Spleen (tissue), 11 donors: ENCODE measurements around the gene TMEM131L. TPM values are rescaled to one million over a fixed set of nuclear protein-coding genes. Genes with fewer than 3 reads are reported as not detected.

ENCODE experiments used
- DNase-seq: peaks from one replicate; pipeline ENCODE4 v3.0.0-alpha.2; 2020
- H3K27ac ChIP-seq, 8 donors: fragments of 200-600 bp; sonication (generic) in 7 of 8; 1 replicate in 4 of 8; 2 replicates in 4 of 8; pipeline versions ENCODE4 v1.5.0 to v1.8.0; 2016 to 2021; ENCODE audit warnings: inconsistent platforms in 4 of 8, mild to moderate bottlenecking in 4 of 8, moderate library complexity in 1 of 8
- H3K27me3 ChIP-seq, 7 donors: fragments of 200-600 bp; sonication (generic) in 6 of 7; replicated peaks in 1 of 7; 1 replicate in 4 of 7; 2 replicates in 3 of 7; pipeline versions ENCODE4 v1.5.0 to v1.8.0; 2016 to 2021; ENCODE audit warnings: inconsistent platforms in 3 of 7, mild to moderate bottlenecking in 1 of 7
- H3K36me3 ChIP-seq, 6 donors: fragments of 200-600 bp; sonication (generic) in 5 of 6; 1 replicate in 4 of 6; 2 replicates in 2 of 6; pipeline versions ENCODE4 v1.5.0 to v1.8.0; 2016 to 2021; ENCODE audit warnings: inconsistent platforms in 2 of 6
- H3K4me1 ChIP-seq, 6 donors: fragments of 200-600 bp; sonication (generic) in 5 of 6; 1 replicate in 3 of 6; 2 replicates in 3 of 6; pipeline versions ENCODE4 v1.5.0 to v1.8.0; 2016 to 2021; ENCODE audit warnings: inconsistent platforms in 3 of 6
- H3K4me3 ChIP-seq, 8 donors: fragments of 200-600 bp; sonication (generic) in 7 of 8; 1 replicate in 4 of 8; 2 replicates in 4 of 8; pipeline versions ENCODE4 v1.5.0 to v1.8.0; 2016 to 2021; ENCODE audit warnings: inconsistent platforms in 4 of 8, mild to moderate bottlenecking in 4 of 8, moderate library complexity in 2 of 8
- H3K9me3 ChIP-seq, 8 donors: fragments of 200-600 bp; sonication (generic) in 7 of 8; 1 replicate in 4 of 8; 2 replicates in 4 of 8; pipeline versions ENCODE4 v1.5.0 to v1.8.0; 2016 to 2021; ENCODE audit warnings: inconsistent platforms in 4 of 8
- POLR2A ChIP-seq, 3 donors: fragments of 450-650 bp; IDR thresholded peaks; one replicate each; pipeline ENCODE4 v1.5.1; 2017; ENCODE audit warnings: antibody characterized with exemption in 3 of 3, mild to moderate bottlenecking in 1 of 3
- POLR2AphosphoS5 ChIP-seq, 3 donors: sonication (generic); formaldehyde crosslinking; IDR thresholded peaks; one replicate each; pipeline ENCODE4 v1.5.1; 2017; ENCODE audit warnings: antibody characterized with exemption in 3 of 3
- WGBS, 5 donors: extraction: QIAGEN DNeasy Blood & Tissue Kit in 3 of 5; methylation state at CpG; one replicate each; pipeline versions ENCODE4 v1.1.5 to v1.1.7; 2013 to 2018; 5-methylcytosine and 5-hydroxymethylcytosine counted together
- intact Hi-C: fragments of 100-400 bp; cut with DNase I; formaldehyde crosslinking; loops from one replicate; pipeline ENCODE4 v1.15.0; 2023; ENCODE audit warnings: low total_unique reads
- polyA plus RNA-seq, 3 donors: library from polyadenylated mRNA; stranded (reverse); fragments of 200-250 nt; gene quantifications; one replicate each; pipeline ENCODE4 v1.2.1, GENCODE V29; 2013
- total RNA-seq, 7 donors: library from RNA; depleted of rRNA in 3 of 7; stranded (reverse); fragments of >200 nt in 3 of 7; fragmentation: NEBNext Ultra II Directional in 4 of 7; extraction: Animal tissue kit (Norgen Biotek cat#: 25700) in 4 of 7; gene quantifications; one replicate each; pipeline versions ENCODE4 v1.1.0 to v1.2.1, GENCODE V29; 2016 to 2021
- TF ChIP-seq, protein P1 (sequence below), 11 experiments: fragments of 200-600 bp in 7 of 11; fragments of 450-650 bp in 4 of 11; sonication (generic) in 4 of 11; IDR thresholded peaks in 8 of 11; conservative IDR thresholded peaks in 3 of 11; 1 replicate in 7 of 11; 2 replicates in 4 of 11; pipeline versions ENCODE4 v1.4.0 to v1.8.0; 2016 to 2021; ENCODE audit warnings: antibody characterized with exemption in 11 of 11, inconsistent platforms in 4 of 11, mild to moderate bottlenecking in 1 of 11
- donor health status: healthy with polysubstance abuse.
- donor health status: DM: no; HTN: no; CAD: no; lungs with moderate emphysema.
- donor health status: DM: no; HTN: no; CAD: no.
- donor health status: Bipolar disorder and iron deficiency.
- donor health status: healthy.
- donor health status: DM: no; HTN: no; CAD: no.
- donor health status: DM: yes; HTN: yes; CAD: no.

Gene TMEM131L
- total and polyA plus RNA-seq, 10 donors, result 20.9 to 105 (median 80.1) TPM

- TF ChIP-seq POLR2AphosphoS5 (IDR thresholded peaks at IDR 0.05) (peak in 1 of 3 donors; percentile 50), POLR2A (IDR thresholded peaks at IDR 0.05) (no peak)
- TF ChIP-seq, protein P1, sequence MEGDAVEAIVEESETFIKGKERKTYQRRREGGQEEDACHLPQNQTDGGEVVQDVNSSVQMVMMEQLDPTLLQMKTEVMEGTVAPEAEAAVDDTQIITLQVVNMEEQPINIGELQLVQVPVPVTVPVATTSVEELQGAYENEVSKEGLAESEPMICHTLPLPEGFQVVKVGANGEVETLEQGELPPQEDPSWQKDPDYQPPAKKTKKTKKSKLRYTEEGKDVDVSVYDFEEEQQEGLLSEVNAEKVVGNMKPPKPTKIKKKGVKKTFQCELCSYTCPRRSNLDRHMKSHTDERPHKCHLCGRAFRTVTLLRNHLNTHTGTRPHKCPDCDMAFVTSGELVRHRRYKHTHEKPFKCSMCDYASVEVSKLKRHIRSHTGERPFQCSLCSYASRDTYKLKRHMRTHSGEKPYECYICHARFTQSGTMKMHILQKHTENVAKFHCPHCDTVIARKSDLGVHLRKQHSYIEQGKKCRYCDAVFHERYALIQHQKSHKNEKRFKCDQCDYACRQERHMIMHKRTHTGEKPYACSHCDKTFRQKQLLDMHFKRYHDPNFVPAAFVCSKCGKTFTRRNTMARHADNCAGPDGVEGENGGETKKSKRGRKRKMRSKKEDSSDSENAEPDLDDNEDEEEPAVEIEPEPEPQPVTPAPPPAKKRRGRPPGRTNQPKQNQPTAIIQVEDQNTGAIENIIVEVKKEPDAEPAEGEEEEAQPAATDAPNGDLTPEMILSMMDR (IDR thresholded peaks at IDR 0.05 in 8 of 11, conservative IDR thresholded peaks at IDR 0.05 in 3 of 11), result no peak
- intact Hi-C loops, result no loop called here
- H3K27me3 ChIP-seq, result no peaks in the 10 kb centered on the region
- peak overlapping the region in 1 of 8 donors; percentile 34 for H3K4me3 ChIP-seq
- peaks cover 62 to 100% (median 95%) of the 10 kb centered on the region in 6 donors for H3K4me1 ChIP-seq
- peaks cover 0 to 43% (median 2%) of the 10 kb centered on the region in 6 donors for H3K36me3 ChIP-seq
- H3K9me3 ChIP-seq, result no peaks in the 10 kb centered on the region
- WGBS, 5 donors, result 53 to 63% (median 56%) methylated on average over 9 of the region's 9 CpGs
- no peak for DNase-seq
- H3K27ac ChIP-seq, result peak overlapping the region; percentile 35 to 89 (median 76)
Measured at GRCh38 chr4:153497988-153498967, 32.1 kb downstream of the TMEM131L start.

DNA sequence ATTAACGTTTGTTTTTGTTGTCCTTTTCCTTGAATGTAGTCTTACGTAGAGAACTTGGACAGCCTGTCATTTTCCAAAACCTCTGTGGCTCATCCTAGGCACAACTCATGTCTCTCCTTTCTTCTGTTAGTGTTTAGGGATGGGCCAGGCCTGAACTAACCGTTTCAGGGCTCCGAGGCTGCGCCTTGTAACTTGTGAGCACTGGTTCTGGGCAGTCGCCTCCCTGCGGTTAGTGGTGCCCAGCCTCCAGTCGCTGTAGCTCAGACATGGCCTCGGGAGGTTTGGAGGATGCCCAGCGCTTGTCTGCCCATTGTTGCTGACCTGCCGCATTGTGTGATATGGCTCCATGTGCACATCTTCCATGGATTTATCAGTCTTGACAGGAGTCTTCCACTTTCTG is 32.8 kb downstream of the TMEM131L start:
- Histone ChIP-seq H3K4me1 (peaks cover 66 to 100% (median 92%) of the 10 kb centered on the region in 6 donors), H3K36me3 (peaks cover 0 to 43% (median 2%) of the 10 kb centered on the region in 6 donors), H3K4me3 (peak overlapping the region in 1 of 8 donors; percentile 34), H3K9me3 (no peaks in the 10 kb centered on the region), H3K27ac (peak overlapping the region in 7 of 8 donors; percentile 67 to 89 (median 76)), H3K27me3 (no peaks in the 10 kb centered on the region)
- intact Hi-C loops, result no loop called here
- DNase-seq, result no peak
- WGBS, 5 donors, result 75 to 89% (median 83%) methylated on average over 11 of the region's 11 CpGs
- TF ChIP-seq, protein P1 (IDR thresholded peaks at IDR 0.05 in 8 of 11, conservative IDR thresholded peaks at IDR 0.05 in 3 of 11), result no peak
- TF ChIP-seq POLR2AphosphoS5 (IDR thresholded peaks at IDR 0.05), result peak in 2 of 3 donors; percentile 22 to 34

- no peak for TF ChIP-seq POLR2AphosphoS5 (IDR thresholded peaks at IDR 0.05)
- no peak for TF ChIP-seq POLR2A (IDR thresholded peaks at IDR 0.05)
- TF ChIP-seq, protein P1 (IDR thresholded peaks at IDR 0.05 in 8 of 11, conservative IDR thresholded peaks at IDR 0.05 in 3 of 11), result no peak
- Histone ChIP-seq H3K27me3 (no peaks in the 10 kb centered on the region), H3K9me3 (no peaks in the 10 kb centered on the region), H3K4me1 (peaks cover 43 to 100% (median 69%) of the 10 kb centered on the region in 6 donors), H3K4me3 (no peak overlapping the region), H3K27ac (peak overlapping the region in 5 of 8 donors; percentile 3 to 47 (median 26)), H3K36me3 (peaks cover 0 to 43% (median 3%) of the 10 kb centered on the region in 6 donors)
- no peak for DNase-seq
- 77 to 100% (median 89%) methylated on average over 1 of the region's 1 CpG for WGBS, 5 donors
- intact Hi-C loops, result no loop called here
Measured at GRCh38 chr4:153501578-153501977, 35.4 kb downstream of the TMEM131L start.

- H3K36me3 ChIP-seq, result peaks cover 0 to 36% (median 3%) of the 10 kb centered on the region in 6 donors
- no peak for TF ChIP-seq POLR2A (IDR thresholded peaks at IDR 0.05)
- TF ChIP-seq, protein P1 (IDR thresholded peaks at IDR 0.05 in 8 of 11, conservative IDR thresholded peaks at IDR 0.05 in 3 of 11), result no peak
- TF ChIP-seq POLR2AphosphoS5 (IDR thresholded peaks at IDR 0.05), result no peak
- DNase-seq, result no peak
- peaks cover 34 to 100% (median 64%) of the 10 kb centered on the region in 6 donors for H3K4me1 ChIP-seq
- no peaks in the 10 kb centered on the region for H3K27me3 ChIP-seq
- intact Hi-C loops, result no loop called here
- no peaks in the 10 kb centered on the region for H3K9me3 ChIP-seq
- H3K4me3 ChIP-seq, result no peak overlapping the region
- 77 to 88% (median 83%) methylated on average over 1 of the region's 1 CpG for WGBS, 5 donors
- peak overlapping the region in 4 of 8 donors; percentile 13 to 26 (median 16) for H3K27ac ChIP-seq
Measured at GRCh38 chr4:153502584-153502983, 36.4 kb downstream of the TMEM131L start.
